Measurements from ENCODE around the gene KSR1. TPM values are rescaled to one million over a fixed set of nuclear protein-coding genes. Genes with fewer than 3 reads are reported as not detected.

KSR1 gene
- total and polyA plus RNA-seq, 11 donors: 6.1 to 31.1 (median 7.5) TPM

GRCh38 chr17:27616414-27616813 lies 160.2 kb downstream of the KSR1 start:
- intact Hi-C loops (cut with DNase I): no loop called here
- H3K27ac ChIP-seq: no peak overlapping the region
- no peaks in the 10 kb centered on the region for H3K9me3 ChIP-seq
- peaks cover 0 to 98% (median 76%) of the 10 kb centered on the region in 9 donors for H3K36me3 ChIP-seq
- WGBS, 4 donors: 74 to 82% (median 79%) methylated on average over 4 of the region's 4 CpGs
- TF ChIP-seq POLR2A (IDR thresholded peaks at IDR 0.05) (no peak), CTCF (IDR thresholded peaks at IDR 0.05) (no peak)
- H3K4me3 ChIP-seq: no peak overlapping the region
- DNase-seq (no peak), ATAC-seq (no peak)
- no peaks in the 10 kb centered on the region for H3K27me3 ChIP-seq
- H3K4me1 ChIP-seq: no peaks in the 10 kb centered on the region

- DNase-seq: no peak
These were observed 162.2 kb downstream of the KSR1 start for GRCh38 chr17:27618417-27618816.

GRCh38 chr17:27620721-27621120 lies 164.5 kb downstream of the KSR1 start:
- no peak for ATAC-seq
- peaks cover 0 to 88% (median 63%) of the 10 kb centered on the region in 9 donors for H3K36me3 ChIP-seq

More at GRCh38 chr17:27618417-27618816, 162.2 kb downstream of the KSR1 start:
- Histone ChIP-seq H3K9me3 (no peaks in the 10 kb centered on the region), H3K27ac (no peak overlapping the region), H3K36me3 (peaks cover 0 to 97% (median 76%) of the 10 kb centered on the region in 9 donors), H3K27me3 (no peaks in the 10 kb centered on the region), H3K4me1 (peaks cover 0 to 8% (median 1%) of the 10 kb centered on the region in 12 donors), H3K4me3 (no peak overlapping the region)
- intact Hi-C loops (cut with DNase I): no loop called here
- WGBS, 4 donors: 93 to 97% (median 96%) methylated on average over 8 of the region's 8 CpGs
- TF ChIP-seq CTCF (IDR thresholded peaks at IDR 0.05) (no peak), POLR2A (IDR thresholded peaks at IDR 0.05) (no peak)
- ATAC-seq: no peak

GRCh38 chr17:27621536-27621935 lies 165.3 kb downstream of the KSR1 start:
- ATAC-seq: no peak
- Histone ChIP-seq H3K9me3 (no peaks in the 10 kb centered on the region), H3K4me1 (peaks cover 0 to 16% (median 1%) of the 10 kb centered on the region in 12 donors), H3K36me3 (peaks cover 0 to 86% (median 56%) of the 10 kb centered on the region in 9 donors), H3K4me3 (no peak overlapping the region), H3K27ac (no peak overlapping the region), H3K27me3 (no peaks in the 10 kb centered on the region)
- intact Hi-C loops (cut with DNase I): no loop called here
- TF ChIP-seq CTCF (IDR thresholded peaks at IDR 0.05) (no peak), POLR2A (IDR thresholded peaks at IDR 0.05) (no peak)
- no peak for DNase-seq
- 90 to 95% (median 94%) methylated on average over 4 of the region's 4 CpGs for WGBS, 4 donors

More at GRCh38 chr17:27620721-27621120, 164.5 kb downstream of the KSR1 start:
- TF ChIP-seq CTCF (IDR thresholded peaks at IDR 0.05): no peak
- TF ChIP-seq POLR2A (IDR thresholded peaks at IDR 0.05): no peak
- DNase-seq: no peak
- Histone ChIP-seq H3K4me3 (no peak overlapping the region), H3K9me3 (no peaks in the 10 kb centered on the region), H3K4me1 (peaks cover 0 to 16% (median 1%) of the 10 kb centered on the region in 12 donors), H3K27ac (no peak overlapping the region), H3K27me3 (no peaks in the 10 kb centered on the region)
- intact Hi-C loops (cut with DNase I): no loop called here
- WGBS, 4 donors: 84 to 86% (median 85%) methylated on average over 9 of the region's 9 CpGs
